Erythroblast (primary cell): ENCODE data around the gene MYL7.

Experiments
- GATA1 ChIP-seq: IDR thresholded peaks from 2 replicates; pipeline ENCODE4 v1.6.1; 2011; ENCODE audit warnings: low read depth, mild to moderate bottlenecking, control low read depth, low read length, moderate library complexity
- POLR2A ChIP-seq: IDR thresholded peaks from 2 replicates; pipeline ENCODE4 v1.6.1; 2011; ENCODE audit warnings: mild to moderate bottlenecking, low read length

- TF ChIP-seq POLR2A: no peak
- TF ChIP-seq GATA1: no peak
Observed at GRCh38 chr7:44153948-44154335, 12.8 kb upstream of the MYL7 start.
